LoVo (cell line): ENCODE measurements around the gene SYDE1.
A peak's percentile ranks its signal among the peaks of the same experiment; 100 is the strongest.

Source experiments
- DNase-seq: peaks from one replicate; pipeline ENCODE4 v3.0.0-alpha.2; 2016; ENCODE audit warnings: low spot score

The SYDE1 gene

DNA sequence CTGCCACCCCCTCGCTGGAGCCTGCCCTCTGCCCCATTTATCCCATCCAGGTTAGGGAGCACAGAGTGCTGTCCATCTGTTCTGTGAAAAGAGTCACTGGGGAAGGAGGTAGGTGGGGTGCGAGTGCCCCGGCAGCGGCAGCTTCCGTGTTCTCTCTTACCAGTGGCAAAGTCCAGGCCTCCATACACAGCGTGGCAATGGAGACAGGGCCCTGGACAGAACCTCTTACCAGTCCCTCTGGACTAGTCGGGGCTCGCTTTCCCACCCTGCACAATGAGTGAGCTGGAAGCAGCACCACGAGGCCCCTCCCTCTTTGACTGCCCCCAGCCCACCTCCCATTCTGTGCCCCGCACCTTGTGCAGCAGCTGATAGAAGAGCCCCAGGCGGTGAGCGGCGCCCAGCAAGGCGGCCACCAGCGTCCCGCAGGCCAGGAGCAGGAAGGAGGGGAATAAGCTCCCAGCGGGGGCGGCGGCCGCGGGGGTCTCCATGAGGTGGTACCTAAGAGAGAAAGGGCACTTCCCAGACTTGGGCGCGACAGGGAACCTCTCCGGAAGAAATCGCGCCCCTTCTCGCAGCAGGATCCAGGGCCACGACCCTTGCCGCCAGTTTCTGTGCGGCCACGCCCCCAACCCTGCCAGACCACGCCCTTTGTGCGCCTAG, 17.5 kb downstream of the SYDE1 start:
- DNase-seq, result no peak

DNA sequence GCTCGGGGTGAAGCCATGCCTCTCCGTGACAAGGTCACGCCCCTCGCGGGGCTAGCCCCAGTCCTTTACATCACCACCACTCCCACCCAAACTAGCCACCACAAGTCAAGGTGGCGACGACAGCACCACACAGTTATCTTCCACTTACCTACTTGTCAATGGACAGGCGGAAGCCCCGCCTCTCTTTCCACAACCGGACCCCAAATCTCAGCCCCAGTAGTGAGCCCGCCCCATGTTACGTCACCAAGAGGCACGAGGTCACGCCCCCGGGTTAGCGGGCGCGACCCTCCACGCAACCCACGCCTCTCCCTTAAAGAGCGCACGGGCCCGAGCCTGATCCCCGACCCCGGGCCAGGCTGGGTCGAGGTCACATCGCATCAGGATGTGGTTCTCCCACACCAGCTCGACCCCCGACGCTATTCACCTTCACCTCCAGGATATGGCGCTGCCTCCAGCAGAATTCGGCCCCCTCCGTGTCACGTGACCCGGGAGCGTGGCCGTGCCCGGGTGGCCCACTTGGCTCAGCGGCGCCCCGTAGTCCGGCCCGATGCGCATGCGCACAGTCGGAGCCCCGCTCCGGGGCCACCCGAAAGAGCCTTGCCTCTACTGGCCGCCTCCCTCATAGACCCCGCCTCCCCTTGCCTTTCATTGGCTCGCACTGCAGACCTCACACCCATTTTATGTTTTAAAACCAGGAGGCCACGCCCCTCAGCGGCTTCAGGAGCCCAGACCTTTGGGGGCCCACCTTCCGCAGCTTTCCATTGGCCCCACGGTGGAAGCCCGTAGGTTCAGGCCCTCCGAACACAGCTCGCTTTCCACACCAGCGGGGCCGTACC, 18.2 kb downstream of the SYDE1 start:
- peak; percentile 97 for DNase-seq

DNA sequence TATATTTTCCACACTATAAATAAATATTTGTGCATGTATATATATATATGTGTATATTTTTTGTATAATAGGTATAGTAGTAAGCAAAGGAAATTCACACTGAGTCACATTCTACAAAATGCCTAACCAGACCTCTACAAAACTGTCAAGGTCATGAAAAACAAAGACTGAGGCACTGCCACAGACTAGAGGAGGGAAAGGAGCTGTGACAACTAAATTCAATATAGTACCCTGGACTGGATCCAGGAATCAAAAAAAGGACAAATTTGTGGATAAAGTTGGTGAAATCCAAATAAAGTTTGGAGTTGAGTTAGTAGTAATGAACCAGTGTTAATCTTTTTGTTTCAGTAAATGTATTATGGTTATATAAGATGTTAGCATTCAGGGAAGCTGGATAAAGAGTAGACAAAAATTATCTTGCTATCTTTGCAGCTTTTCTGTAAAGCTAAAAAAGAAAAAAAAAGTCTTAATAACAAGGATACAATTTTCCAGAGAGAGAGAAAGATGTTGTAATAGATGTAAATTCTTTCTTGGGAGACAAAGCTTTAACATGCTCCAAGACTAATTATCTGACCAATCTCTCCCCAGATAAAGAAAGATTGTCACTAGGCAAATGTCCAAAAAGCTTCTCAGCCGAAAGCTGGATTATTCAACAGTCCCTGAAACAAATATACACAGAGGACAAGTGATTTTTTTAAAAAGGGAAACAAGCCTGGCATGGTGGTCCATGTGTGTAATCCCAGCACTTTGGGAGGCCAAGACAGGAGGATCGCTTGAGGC, 19.1 kb downstream of the SYDE1 start:
- no peak for DNase-seq

DNA sequence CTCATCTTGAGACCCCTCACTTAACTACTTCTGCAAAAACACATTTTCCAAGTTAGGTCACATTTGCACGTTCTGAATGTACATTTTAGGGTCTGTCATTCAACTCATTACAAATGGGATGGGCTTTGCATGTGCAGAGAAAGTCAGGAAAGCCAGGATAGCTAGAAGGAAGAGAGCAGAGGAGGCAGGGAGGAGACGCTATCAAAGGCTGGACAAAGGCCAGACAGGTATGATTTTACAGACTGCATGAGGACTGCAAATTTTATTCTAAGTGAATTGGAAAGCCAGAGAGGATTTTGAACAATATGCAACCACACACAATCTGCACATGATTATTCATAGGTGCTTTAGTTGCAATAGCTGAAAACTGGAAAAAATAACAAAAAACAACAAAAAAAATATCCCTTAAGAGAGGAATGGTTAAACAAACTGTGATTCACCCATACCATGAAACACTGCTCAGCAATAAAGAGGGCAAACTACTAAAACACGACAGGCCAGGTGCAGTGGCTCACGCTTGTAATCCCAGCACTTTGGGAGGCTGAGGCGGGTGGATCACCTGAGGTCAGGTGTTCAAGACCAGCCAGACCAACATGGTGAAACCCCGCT, 21.1 kb downstream of the SYDE1 start:
- no peak for DNase-seq

DNA sequence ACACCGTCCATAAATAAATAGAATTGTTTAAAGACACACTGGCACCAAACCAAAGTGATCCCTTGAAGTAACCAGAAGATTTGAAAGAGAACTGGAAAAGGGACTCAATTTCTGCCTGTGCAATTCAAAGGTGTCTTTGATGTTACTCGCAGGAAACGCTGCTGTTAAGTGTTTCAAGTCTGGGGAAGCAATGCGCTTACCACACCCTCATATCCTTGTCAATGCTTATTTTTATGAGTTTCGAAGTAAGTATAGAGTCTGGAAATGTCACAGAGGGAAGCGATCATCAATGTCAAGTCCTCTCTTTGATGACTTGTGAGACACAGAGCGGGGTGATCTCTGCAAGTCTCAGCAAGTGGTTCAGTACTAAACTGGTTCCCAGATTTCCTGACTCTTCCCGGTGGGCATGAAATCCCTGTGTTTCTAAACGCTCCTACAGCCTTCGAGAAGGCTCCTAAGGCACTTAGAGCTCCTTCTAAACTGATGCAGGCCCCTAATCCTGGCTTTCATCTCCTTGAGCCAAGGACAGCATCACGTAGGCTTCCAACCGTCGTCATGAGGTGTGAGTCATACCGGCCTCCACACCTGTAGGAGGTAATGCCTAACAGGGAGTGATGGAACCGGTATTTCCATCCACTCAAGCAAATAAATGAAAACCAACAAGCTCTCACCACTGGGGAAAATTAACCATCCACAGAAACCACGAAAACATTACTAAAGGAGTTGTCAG, 22.8 kb downstream of the SYDE1 start:
- peak; percentile 32 for DNase-seq

DNA sequence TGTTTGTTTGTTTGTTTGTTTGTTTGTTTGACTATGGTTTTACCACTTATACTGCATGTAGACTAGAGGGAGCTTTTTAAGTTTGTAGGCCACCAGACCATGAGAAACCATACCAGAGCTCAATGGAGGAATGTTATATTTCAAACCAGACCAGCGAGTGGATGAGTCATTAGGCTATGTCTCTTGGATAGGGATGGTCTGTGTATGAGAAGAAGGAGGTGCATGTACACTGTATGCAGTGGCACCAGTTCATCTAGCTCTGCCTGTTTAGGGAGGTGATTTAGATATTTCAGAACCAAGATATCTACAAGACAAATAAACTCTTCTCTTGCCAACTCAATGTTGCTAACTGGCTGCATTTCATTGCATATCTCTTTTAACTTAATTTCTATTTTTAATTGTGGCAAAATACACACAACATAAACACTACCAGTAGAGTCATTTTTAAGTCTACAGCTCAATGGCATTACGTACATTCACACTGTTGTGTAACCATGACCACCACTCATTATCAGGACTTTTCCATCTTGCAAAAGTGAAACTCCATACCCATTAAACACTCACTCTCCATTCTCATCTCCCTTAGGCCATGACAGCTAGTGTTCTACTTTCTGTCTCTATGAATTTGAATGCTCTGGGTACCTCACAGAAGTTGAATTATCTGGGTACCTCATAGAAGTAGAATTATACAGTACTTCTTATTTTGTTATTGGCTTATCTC, 29.2 kb downstream of the SYDE1 start:
- no peak for DNase-seq

DNA sequence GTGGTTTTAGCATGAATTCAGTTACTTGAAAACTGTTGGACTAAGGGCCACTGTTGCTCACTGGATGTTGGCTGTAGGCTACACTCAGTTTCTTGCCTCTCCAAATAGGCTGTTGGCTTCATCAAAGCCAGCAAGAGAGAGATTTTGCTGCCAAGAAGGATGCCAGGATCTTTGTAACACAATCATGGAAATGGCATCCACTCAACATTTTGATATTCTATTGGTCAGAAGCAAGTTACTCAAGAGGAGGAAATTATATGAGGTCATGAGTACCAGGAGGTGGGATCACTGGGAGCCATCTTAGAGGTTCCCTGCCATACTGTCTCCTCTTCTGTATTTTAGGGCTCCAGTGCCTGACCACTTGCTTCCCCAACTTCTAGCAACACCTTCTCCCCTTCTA, 30.6 kb downstream of the SYDE1 start:
- DNase-seq, result no peak

DNA sequence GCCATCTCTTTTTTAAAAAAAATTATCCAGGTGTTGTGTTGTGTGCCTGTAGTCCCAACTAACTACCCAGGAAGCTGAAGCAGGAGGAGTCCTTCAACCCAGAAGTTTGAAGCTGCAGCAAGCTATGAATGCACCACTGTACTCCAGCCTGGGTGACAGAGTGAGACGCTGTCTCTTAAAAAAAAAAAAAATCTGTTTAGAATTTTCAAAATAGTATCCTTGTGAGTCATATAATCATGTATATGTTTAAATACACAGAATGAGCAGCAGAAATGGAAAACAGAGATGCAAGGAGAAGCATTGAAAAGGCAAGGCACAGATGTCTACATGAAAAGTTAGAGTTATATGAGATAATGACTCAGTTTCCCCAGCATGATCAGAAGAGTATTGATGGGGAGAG, 31.2 kb downstream of the SYDE1 start:
- DNase-seq, result no peak

DNA sequence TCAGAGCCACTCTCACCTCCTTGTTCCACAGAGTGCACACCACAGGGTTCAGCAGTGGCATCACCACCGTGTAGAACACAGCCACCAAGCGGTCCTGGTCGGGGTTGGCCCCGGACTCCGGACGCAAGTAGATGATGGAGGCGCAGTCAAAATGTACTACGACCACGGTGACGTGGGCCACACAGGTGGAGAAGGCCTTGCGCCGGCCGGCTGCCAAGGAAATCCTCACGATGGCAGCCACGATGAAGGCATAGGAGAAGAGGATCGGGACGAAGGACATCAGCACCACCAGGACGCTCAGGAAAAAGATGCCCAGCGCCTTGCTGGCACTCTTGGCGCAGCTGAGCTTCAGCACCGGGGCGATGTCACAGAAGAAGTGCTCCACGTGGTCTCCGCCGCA, 33.9 kb downstream of the SYDE1 start:
- no peak for DNase-seq

DNA sequence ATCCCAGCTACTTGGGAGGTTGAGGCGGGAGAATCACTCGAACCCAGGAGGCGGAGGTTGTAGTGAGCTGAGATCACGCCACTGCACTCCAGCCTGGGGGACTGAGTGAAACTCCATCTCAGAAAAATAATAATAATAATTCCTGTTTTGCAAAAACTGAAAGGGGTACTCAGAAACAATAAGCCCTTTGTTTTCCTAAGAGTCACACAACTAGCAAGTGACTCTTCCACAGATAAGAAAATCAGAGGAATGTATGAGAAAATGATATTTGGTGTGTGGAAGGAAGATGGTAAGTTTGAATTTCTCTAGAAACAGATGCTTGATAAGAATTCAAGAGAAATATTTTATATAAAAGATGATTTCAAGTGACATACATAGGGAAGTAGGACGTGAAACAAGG, 35.1 kb downstream of the SYDE1 start:
- no peak for DNase-seq

DNA sequence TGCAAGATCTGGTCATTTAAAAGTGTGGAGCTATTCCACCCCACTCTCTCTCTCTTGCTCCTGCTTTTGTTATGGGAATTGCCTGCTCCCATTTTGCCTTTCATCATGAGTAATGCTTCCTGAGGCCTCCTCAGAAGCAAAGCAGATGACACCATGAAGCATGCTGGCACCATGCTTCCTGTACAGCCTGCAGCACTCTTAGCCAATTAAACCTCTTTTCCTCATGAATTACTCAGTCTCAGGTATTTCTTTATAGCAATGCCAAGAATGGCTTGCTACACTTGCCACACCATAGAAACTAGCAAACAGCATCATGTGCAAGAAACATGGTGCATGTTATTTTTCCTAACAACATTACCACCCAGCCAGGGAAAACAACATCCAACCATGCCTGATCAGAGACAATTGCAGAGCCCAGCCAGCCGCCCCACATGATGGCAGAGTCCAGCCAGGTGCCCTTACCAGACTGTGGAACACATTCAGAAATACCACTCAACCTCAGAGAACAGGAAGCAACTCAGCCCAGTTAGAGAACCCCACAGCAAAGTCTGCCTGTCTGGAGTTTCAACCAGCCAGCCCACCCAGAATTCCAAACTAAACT, 36.9 kb downstream of the SYDE1 start:
- DNase-seq, result no peak

DNA sequence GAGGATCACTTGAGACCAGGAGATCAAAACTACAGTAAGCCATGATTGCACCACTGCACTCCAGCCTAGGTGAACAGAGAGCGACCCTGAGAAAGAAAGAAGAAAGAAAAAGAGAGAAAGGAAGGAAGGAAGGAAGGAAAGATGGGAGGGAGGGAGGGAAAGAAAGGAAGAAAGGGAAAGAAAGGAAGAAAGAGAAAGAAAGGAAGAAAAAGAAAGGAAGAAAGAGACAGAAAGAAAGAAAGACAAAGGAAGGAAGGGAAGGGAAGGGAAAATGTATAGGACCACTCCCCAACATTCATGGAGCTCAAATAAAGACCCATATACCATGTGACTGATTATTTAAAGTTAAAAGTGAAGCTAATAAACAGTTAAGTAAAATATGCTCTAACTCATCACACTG, 39.9 kb downstream of the SYDE1 start:
- no peak for DNase-seq

DNA sequence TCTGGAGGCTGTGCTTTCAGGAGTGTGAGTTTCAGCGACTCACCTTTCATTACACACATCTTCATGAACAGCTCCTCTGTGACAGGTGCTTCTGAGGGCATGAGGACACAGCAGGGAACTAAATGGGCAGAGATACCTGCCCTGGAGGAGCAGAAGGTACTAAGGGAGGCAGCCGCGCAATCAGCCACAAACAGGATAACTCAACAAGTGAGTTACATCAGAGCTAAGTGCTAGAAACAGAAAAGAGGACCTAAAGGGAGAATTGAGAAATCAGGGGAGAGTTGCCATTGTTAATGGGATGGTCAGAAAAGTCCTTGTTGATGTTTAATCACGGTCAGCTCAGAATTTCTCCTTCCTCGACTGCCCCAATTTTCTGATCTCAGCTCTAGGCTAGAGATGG, 42.5 kb downstream of the SYDE1 start:
- no peak for DNase-seq

DNA sequence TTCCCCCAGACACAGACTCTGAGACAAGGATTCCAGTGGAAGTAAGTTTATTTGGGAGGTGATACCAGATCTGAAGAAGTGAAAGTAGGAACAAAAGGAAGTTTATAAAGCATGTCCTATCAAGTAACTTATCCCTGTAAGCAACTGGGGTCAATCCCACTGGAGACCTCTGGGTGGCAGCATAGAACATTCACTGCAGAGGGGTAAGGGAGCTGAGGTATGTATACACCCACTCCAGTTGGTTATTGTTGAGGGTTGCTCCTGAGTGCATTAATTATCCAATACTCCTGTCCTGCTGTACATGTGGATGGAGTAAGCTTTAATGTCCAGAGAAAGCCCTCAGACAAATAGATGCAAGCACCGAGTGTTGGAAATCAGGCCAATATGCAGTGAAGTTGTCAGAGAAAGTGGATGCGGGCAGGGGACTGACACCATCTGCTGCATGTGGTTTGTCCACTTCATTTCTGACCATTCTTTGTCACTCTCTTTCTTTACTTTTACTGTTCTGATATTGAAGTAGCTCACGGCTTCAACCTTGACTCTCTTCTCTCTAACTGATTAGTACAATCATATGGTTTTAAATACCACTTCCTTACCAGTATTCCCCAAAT, 46.9 kb downstream of the SYDE1 start:
- DNase-seq, result no peak

DNA sequence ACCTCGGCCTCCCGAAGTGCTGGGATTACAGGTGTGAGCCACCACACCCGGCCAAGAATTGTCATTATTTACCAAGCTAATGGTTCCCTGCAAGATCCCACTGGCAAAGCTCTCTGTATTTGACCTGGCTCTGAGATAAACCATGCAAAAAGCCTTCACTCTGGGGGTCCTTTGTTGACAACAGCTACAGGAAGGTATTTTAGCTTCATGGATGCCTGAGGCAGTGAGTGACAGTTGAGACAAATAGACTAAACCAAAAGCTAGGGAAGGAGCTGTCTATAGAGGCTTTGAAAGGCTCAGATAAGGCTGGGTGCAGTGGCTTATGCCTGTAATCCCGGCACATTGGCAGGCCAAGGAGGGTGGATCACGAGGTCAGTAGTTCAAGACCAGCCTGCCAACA, 48.1 kb downstream of the SYDE1 start:
- no peak for DNase-seq

DNA sequence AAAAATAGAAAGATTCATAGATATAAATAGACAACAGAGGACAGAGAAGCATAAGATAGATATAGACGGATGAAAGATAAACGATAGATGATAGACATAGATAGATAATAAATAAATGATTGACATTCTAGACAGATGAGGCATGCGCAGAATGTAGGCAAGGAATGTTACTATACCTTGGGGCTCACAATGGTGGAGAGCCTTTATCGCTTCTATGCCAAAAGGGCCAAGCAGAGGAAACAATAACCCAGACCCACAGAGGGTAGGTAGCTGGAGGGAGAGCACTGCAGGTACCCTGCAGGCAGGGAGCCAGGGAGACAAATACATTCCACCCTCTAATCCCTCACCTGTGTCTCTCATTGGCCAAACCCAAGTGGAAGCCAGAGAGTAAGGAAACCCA, 49.2 kb downstream of the SYDE1 start:
- DNase-seq, result no peak

DNA sequence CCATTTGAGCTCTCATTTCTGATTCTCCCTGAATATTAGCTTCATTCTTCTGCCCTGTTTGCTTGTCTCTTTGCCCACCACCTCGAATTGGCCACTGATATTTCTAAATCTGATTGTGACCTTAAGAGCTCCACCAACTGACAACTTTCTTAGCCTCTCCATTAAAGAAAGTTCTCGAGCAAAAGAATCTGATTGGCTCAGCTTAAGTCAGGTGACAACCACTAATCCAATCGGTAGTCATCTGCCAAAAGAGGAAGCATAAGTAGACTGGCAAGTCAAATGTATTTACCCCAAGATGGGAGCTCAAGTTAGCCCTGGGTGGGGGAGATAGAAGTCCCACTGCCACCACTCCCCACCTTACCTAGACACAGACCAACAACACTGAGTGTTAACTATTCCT, 52.0 kb downstream of the SYDE1 start:
- no peak for DNase-seq

DNA sequence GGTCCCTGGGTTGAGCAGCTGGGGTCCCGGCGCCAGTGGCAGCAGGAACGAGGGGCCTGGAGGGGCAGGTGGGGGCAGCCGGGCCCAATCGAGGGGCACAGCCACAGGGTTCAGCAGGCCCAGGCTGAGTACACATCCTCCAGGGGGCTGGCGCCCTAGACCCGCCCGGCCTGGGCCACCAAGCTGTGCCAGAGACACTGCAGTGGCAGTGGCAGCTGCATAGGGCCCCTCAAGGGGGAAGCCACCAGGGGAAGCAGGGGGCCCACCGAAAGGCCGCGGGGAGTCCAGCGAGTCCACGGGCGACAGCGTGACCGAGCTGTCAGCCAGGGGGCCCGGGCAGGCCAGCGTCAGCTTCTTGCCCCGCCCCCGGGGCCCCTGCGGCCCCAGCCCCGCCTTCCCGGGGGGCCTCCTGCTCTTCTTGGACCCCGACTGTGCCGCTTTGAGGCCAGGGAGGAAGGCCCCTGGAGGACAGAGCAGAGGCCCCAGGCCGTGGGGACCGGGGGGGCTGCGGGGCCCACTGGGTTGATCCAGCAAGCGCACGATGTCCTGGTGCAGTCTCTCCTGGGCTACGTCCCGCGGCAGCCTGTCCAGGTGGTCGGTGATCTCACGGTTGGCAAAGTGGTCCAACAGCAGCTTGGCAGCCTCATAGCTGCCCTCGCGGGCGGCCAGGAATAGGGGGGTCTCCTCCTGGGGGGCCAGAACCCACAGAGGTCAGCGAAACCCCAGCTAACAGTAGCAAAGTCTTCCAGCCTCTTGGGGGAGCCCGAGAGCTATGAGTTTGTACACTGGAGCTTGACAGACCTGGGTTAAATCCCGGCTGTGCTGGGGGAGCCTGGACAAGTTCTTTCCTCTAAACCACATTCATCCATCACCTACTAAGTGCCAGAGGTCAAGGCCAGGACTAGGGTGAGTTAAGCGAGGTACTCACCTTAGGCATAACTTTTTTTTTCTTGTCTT, 54.1 kb downstream of the SYDE1 start:
- peak; percentile 35 for DNase-seq
